DMS53 treated with DMSO at 0.1 percent for 48 hours (cell line): ENCODE results near the gene BORCS6.

Source experiments
- DNase-seq: peaks from one replicate; lab custom pipeline; 2025; ENCODE audit not compliant: unreplicated experiment; lab: John Stamatoyannopoulos, UW

The BORCS6 gene

DNA sequence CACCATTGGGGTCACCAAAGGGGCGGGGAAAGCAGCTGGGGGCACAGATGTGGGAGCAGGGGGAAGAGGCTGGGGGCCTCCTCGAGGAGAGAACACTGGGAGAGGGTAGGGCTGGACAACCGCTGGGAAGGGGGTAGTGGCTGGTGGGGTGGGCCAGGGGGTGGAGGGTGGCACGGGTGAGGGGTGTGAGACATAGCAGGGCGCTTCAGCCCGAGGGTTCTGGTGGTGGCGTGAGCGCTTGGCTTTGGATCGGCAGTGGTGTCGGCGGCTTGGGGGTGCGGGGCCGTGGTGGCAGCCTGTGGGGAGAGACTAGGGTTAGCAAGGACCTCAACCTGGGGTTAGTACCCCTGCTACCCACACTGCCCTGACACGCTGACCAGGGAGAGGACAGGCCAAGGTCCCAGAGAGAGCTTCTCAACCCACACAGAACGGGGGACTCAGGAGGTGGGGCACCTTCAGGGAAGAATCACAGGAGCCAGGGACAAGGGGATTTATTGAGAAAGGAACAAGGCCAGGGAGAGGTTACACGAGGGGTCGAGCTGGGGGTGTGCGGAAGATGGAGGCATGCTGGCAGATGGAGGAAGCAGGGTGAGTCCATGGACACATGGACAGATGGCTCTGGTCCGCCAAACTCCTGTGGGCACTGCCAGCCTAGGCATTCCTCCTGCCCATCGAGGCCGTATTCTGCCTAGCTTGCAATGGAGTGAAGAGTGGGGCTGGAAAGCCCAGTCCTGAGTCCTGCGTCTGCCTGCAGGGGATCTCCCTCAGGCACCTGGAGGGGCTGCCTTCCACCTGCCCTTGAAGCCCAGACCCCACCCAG is 46.2 kb downstream of the BORCS6 start:
- no peak for DNase-seq

DNA sequence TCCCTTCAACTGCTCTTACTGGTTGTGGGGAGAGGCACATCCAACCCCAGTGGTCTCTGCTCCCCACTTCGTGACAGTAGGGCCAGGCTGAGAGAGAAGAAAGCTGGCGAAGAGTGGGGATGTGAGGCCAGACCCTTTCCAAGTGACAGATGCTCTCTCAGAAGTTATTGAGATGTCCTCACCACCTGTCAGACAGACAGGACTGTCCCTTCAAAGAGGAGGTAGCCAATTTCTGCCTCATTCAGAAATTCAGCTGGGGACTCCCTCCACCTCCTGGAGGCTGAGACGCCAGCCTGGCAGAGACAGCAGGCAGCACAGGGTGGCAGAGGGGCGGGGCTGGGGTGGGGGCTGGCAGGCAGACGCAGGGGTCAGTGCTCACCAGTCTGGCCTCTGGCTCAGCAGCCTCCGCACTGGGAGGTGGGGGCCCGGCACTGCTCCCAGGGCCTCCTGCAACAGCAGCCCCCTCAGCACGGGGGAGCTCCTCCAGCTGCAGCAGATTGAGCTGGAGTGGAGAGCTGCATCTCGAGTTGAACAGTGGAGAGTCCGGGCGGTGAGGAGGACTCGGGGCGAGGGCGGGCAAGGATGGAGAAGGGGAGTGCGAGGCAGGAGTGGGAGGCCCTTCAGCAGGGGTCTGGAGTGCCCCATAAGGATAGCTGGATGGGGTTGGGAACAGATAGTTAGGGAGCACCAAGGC is 46.9 kb downstream of the BORCS6 start:
- DNase-seq, result no peak

DNA sequence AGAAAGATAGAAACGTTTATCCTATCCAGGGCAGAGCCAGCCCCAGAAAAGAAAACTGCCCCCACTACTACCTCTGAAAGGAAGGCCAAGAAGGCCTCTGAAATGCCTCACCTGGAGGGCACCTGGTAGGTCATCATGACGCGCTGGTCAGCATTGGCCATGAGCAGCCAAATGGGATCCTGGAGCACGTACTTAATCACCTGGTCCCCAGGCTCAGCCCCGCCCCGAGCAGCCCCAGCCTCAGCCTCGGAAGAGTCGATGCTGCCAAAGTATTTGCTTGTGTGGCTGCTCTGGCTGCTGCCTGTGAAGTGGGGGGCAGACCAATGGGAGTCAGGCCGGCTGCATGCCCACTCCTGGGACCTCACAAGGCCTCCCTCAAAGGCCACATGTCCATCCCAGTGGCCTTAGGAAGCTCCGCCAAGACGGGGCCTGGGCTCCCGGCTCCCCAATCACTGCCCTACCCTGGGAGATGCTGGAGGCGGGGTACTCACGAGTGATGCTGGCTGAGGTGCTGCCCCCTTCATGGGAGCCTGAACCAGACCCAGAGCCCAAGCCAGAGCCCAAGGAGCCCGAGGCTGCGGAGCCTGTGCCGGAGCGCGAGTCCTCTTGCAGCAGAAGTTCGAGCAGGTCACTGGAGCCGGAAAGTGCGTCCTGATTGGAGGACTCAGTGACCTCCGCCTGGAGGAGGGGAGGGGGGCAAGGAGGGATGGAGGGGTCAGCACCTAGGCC is 47.7 kb downstream of the BORCS6 start:
- no peak for DNase-seq

DNA sequence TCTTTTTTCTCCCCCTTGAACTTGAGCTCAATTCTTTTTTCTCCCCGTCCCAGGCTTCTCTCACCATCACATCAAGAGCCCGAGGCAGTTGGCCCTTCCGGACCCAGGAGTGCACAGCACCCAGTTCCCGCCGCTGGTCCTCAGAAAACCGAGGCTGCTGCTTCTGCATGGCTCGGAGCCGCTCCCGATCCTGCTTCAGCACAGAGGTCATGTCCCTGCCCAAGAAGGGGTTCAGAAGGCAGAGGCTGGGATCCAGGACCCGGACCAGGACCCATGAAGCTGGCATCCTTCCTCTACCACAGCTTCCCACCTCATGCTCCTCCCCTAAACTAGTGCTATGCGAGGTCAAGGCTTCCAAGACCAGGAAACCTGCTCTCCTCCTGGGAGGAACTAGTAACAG is 48.2 kb downstream of the BORCS6 start:
- no peak for DNase-seq

DNA sequence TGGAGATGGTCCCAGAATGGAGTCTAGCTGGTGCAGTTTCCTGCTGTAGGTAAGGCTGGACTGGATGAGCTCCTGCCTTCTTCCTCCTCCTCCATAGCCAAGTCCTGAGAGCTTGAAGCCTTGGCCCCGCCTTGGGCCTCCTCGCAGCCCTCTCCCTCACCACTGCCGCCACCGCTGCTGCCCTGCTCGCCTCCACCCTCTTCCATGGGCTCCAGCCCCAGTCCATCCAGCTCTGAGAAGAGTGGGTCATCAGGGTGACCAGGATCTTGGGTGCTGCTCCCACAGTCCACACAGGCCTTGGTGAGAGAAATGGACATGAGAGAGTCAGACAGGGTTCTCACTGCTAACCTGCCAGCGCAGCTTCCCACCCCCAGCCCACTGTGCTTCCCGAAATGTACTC is 48.9 kb downstream of the BORCS6 start:
- no peak for DNase-seq

DNA sequence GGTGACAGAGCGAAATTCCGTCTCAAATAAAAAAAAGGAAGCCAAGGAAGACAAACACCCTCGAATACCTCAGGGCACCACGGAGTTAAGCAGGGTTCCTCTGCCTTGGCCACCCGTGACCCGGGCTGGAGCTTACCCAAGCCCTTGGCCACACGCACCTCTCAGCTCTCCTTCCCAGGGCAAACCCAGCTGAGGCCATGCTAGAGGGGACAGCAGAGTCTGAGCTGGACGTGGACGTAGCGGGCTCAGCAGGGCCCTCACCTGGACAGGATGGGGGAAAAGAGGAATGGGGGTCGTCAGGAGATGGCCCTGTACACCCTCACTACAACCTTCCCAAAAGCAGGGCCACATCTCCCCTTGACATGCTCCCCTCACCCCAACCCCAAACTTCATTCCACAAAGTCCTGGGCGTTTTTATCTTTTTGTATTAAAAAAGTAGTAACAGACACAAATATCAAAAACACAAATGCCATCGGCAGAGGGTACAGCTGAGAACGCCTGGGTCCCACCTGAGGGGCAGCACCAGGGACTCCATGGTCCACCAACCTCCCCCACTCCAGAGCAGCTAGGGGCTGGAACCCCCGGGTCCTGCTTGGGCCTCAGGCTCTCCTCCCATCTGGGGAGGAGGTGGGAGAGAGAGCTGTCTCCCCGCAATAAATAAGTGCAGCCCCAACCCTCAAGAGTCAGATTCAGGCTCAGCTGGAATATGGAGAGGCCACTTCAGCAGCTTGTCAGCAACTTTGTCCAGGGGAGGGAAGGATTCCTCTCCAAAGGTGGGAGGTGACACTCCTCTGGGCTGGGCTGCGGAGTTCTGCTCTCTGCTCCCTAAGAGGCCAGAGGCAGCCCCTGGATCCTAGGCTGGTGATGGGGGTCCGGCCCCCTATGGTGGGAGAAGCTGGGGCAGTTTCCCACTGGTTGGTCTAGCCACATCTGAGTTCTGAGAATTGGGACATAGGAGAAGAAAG is 49.6 kb downstream of the BORCS6 start:
- DNase-seq, result no peak

DNA sequence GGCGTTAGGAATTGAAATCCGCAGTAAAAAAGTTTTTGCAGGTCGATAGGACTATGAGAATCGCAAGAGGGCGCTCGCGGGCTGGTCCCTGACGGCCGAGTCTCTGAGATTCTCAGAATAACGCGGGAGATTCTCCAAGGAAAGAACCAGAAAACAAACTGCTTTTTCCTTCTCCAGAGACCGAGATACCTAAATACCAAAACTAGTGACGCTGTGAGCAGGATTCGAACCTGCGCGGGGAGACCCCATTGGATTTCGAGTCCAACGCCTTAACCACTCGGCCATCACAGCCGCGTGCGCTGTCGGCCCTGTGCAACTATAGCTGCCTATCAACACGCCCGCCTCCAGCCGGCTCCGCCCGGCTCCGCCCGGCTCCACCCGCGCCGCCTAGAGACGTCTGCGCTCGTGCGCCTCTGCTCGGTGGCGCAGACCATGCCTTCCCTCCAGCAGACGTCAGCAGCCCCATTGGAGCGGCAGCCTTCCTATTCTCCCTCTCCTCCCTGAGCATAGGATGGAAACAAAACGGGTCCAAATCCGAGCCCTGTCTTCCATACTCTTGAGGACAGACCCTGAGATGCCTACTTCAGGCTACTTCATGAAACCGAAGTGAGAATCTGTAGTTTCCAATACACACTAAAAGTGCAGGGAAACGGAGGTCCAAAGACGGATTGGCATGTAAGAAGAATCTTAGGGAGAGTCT is 51.2 kb downstream of the BORCS6 start:
- DNase-seq, result peak; percentile 96

DNA sequence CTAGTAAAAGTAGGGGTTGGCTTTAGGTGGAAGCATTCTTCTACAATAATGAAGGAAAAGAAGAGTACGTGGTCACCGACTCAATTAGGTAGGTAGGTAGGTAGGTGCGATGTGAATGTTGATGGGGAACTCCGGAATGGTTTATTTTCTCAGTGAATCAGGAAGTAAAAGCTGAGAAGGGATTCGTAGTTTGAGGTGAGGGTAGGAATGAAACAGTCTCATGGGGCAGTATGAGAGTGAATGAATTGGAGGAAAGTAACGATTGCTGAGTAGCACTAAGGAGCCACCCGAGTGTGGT is 51.7 kb downstream of the BORCS6 start:
- no peak for DNase-seq
